GM18873 (cell line): ENCODE results near the gene SUSD3.

Source experiments
- ATAC-seq: cut with Tn5 transposase; IDR thresholded peaks from one replicate; pipeline ENCODE4 v1.9.1; 2021; ENCODE audit warnings: mild to moderate bottlenecking, moderate library complexity, moderate number of reproducible peaks; ENCODE audit not compliant: unreplicated experiment, low FRiP score

Gene SUSD3

GRCh38 chr9:93120846-93121315 is 62.4 kb downstream of the SUSD3 start:
- ATAC-seq: no peak

GRCh38 chr9:93121316-93122241 is 63.1 kb downstream of the SUSD3 start:
- no peak for ATAC-seq

- ATAC-seq: no peak
These were observed 64.3 kb downstream of the SUSD3 start for GRCh38 chr9:93122721-93123221.

GRCh38 chr9:93123561-93124283 is 65.2 kb downstream of the SUSD3 start:
- no peak for ATAC-seq

- no peak for ATAC-seq
These were observed 66.3 kb downstream of the SUSD3 start for GRCh38 chr9:93124793-93125192.

GRCh38 chr9:93125331-93125894 is 66.9 kb downstream of the SUSD3 start:
- ATAC-seq: no peak

- no peak for ATAC-seq
These were observed 67.8 kb downstream of the SUSD3 start for GRCh38 chr9:93126151-93126781.

GRCh38 chr9:93126825-93127368 is 68.4 kb downstream of the SUSD3 start:
- ATAC-seq: no peak

- no peak for ATAC-seq
These were observed 69.0 kb downstream of the SUSD3 start for GRCh38 chr9:93127395-93127911.

- ATAC-seq: no peak
These were observed 69.7 kb downstream of the SUSD3 start for GRCh38 chr9:93128011-93128714.

- no peak for ATAC-seq
These were observed 70.3 kb downstream of the SUSD3 start for GRCh38 chr9:93128715-93129224.

GRCh38 chr9:93129286-93129685 is 70.8 kb downstream of the SUSD3 start:
- ATAC-seq: no peak

GRCh38 chr9:93129691-93130500 is 71.4 kb downstream of the SUSD3 start:
- ATAC-seq: no peak

GRCh38 chr9:93130861-93131481 is 72.5 kb downstream of the SUSD3 start:
- ATAC-seq: no peak

GRCh38 chr9:93131599-93132286 is 73.2 kb downstream of the SUSD3 start:
- ATAC-seq: no peak

GRCh38 chr9:93132287-93132927 is 73.9 kb downstream of the SUSD3 start:
- ATAC-seq: no peak
